ENCODE results near the gene INHBE. TPM values are rescaled to one million over a fixed set of nuclear protein-coding genes. Genes with fewer than 3 reads are reported as not detected.
A peak's percentile ranks its signal among the peaks of the same experiment; 100 is the strongest.

The INHBE gene
- total RNA-seq, 1 experiment from 2014 or later = 13.9 TPM

GRCh38 chr12:57431654-57432188, 23.4 kb upstream of the INHBE start:
- CTCF ChIA-PET = no interaction called here
- H3K4me3 ChIP-seq (ENCODE audit: low read depth, low read length) = peak overlapping the region; percentile 49
- H3K9me3 ChIP-seq = no peaks in the 10 kb centered on the region
- no peak for DNase-seq
- POLR2A ChIA-PET = no interaction called here
- peaks cover 13% of the 10 kb centered on the region for H3K4me1 Mint-ChIP-seq (ENCODE audit: low read depth, unreplicated experiment)
- H3K36me3 Mint-ChIP-seq (ENCODE audit: insufficient read depth, unreplicated experiment) = peaks cover 9% of the 10 kb centered on the region
- TF ChIP-seq CTCF (IDR thresholded peaks at IDR 0.05; ENCODE audit: insufficient read depth in 1 of 2, low read depth in 1 of 2, low read length in 1 of 2, severe bottlenecking in 1 of 2, unreplicated experiment in 1 of 2) = no peak
- H3K9me3 Mint-ChIP-seq (ENCODE audit: unreplicated experiment) = no peaks in the 10 kb centered on the region
- peaks cover 9% of the 10 kb centered on the region for H3K4me1 ChIP-seq
- no peaks in the 10 kb centered on the region for H3K27me3 Mint-ChIP-seq (ENCODE audit: insufficient read depth, unreplicated experiment)
- H3K36me3 ChIP-seq (ENCODE audit: control insufficient read depth, insufficient read depth, low read length) = no peaks in the 10 kb centered on the region
- H3K27me3 ChIP-seq (replicated peaks; ENCODE audit: control insufficient read depth, insufficient read depth, low read length) = no peaks in the 10 kb centered on the region
- H3K27ac Mint-ChIP-seq (ENCODE audit: unreplicated experiment) = peak overlapping the region; percentile 96
- no TSS peak for BruUV-seq (replicated peaks)
- intact Hi-C loops (cut with micrococcal nuclease; ENCODE audit: unreplicated experiment) = loop anchor here (1.0 to 2.0 kb wide), 2 partner anchors 22 to 63 kb away; no protein-coding TSS in a partner anchor
- H3K4me3 Mint-ChIP-seq (ENCODE audit: unreplicated experiment) = peak overlapping the region; percentile 81

GRCh38 chr12:57433370-57433769, 21.7 kb upstream of the INHBE start:
- Mint-ChIP-seq H3K36me3 (ENCODE audit: insufficient read depth, unreplicated experiment) (peaks cover 9% of the 10 kb centered on the region), H3K27me3 (ENCODE audit: insufficient read depth, unreplicated experiment) (no peaks in the 10 kb centered on the region), H3K4me1 (ENCODE audit: low read depth, unreplicated experiment) (peaks cover 6% of the 10 kb centered on the region), H3K27ac (ENCODE audit: unreplicated experiment) (no peak overlapping the region), H3K9me3 (ENCODE audit: unreplicated experiment) (no peaks in the 10 kb centered on the region), H3K4me3 (ENCODE audit: unreplicated experiment) (no peak overlapping the region)
- POLR2A ChIA-PET = no interaction called here
- Histone ChIP-seq H3K9me3 (no peaks in the 10 kb centered on the region), H3K27me3 (replicated peaks; ENCODE audit: control insufficient read depth, insufficient read depth, low read length) (no peaks in the 10 kb centered on the region), H3K4me1 (peaks cover 9% of the 10 kb centered on the region), H3K36me3 (ENCODE audit: control insufficient read depth, insufficient read depth, low read length) (no peaks in the 10 kb centered on the region), H3K4me3 (ENCODE audit: low read depth, low read length) (no peak overlapping the region)
- intact Hi-C loops (cut with micrococcal nuclease; ENCODE audit: unreplicated experiment) = no loop called here
- CTCF ChIA-PET = interaction anchor here (0.8 to 1.4 kb wide), 2 partner anchors 19 to 21 kb away, joined by 4 read pairs; partner anchors contain the start of gene INHBE
- TF ChIP-seq CTCF (IDR thresholded peaks at IDR 0.05; ENCODE audit: insufficient read depth in 1 of 2, low read depth in 1 of 2, low read length in 1 of 2, severe bottlenecking in 1 of 2, unreplicated experiment in 1 of 2) = no peak
- no peak for DNase-seq
- BruUV-seq (replicated peaks) = no TSS peak

- Histone ChIP-seq H3K4me1 (peaks cover 9% of the 10 kb centered on the region), H3K27me3 (replicated peaks; ENCODE audit: control insufficient read depth, insufficient read depth, low read length) (no peaks in the 10 kb centered on the region), H3K9me3 (no peaks in the 10 kb centered on the region), H3K4me3 (ENCODE audit: low read depth, low read length) (no peak within 1 kb of the TSS), H3K36me3 (ENCODE audit: control insufficient read depth, insufficient read depth, low read length) (no peaks in the 10 kb centered on the region)
- intact Hi-C loops (cut with micrococcal nuclease; ENCODE audit: unreplicated experiment) = no loop called here
- Mint-ChIP-seq H3K36me3 (ENCODE audit: insufficient read depth, unreplicated experiment) (peaks cover 9% of the 10 kb centered on the region), H3K27ac (ENCODE audit: unreplicated experiment) (peak within 1 kb of the TSS; percentile 33), H3K4me3 (ENCODE audit: unreplicated experiment) (no peak within 1 kb of the TSS), H3K9me3 (ENCODE audit: unreplicated experiment) (no peaks in the 10 kb centered on the region), H3K27me3 (ENCODE audit: insufficient read depth, unreplicated experiment) (no peaks in the 10 kb centered on the region), H3K4me1 (ENCODE audit: low read depth, unreplicated experiment) (peaks cover 6% of the 10 kb centered on the region)
- peak in 1 of 2 experiments; percentile 35 for DNase-seq
- ChIA-PET POLR2A (no interaction called here), CTCF (interaction anchor here (1.3 kb wide), 1 partner anchor 18 kb away, joined by 5 read pairs; no protein-coding TSS in a partner anchor)
- no peak for TF ChIP-seq CTCF (IDR thresholded peaks at IDR 0.05; ENCODE audit: insufficient read depth in 1 of 2, low read depth in 1 of 2, low read length in 1 of 2, severe bottlenecking in 1 of 2, unreplicated experiment in 1 of 2)
- BruUV-seq (replicated peaks) = no TSS peak
These were observed 20.4 kb upstream of the INHBE start, which contains the start of gene INHBC for GRCh38 chr12:57434517-57435223. Gene INHBC, plus strand, starts transcription at chr12:57434784. Its CDS starts 103 bp downstream, at chr12:57434887.

Data from Caco-2 (cell line).